Ishikawa (cell line): ENCODE data around the gene CACNA1C.

ENCODE experiments used
- CEBPB ChIP-seq: IDR thresholded peaks from 2 replicates; pipeline ENCODE4 v1.6.1; 2012
- CREB1 ChIP-seq: IDR thresholded peaks from 2 replicates; pipeline ENCODE4 v1.6.1; 2012; ENCODE audit warnings: low read depth
- EGR1 ChIP-seq: IDR thresholded peaks from 2 replicates; pipeline ENCODE4 v1.6.1; 2012
- EP300 ChIP-seq: IDR thresholded peaks from 2 replicates; pipeline ENCODE4 v1.6.1; 2012; ENCODE audit warnings: borderline replicate concordance
- FOXM1 ChIP-seq: IDR thresholded peaks from 2 replicates; pipeline ENCODE4 v1.6.1; 2012; ENCODE audit warnings: low read depth, borderline replicate concordance
- MAX ChIP-seq: IDR thresholded peaks from 2 replicates; pipeline ENCODE4 v1.6.1; 2012
- NFIC ChIP-seq: IDR thresholded peaks from 2 replicates; pipeline ENCODE4 v1.6.1; 2012
- RAD21 ChIP-seq: IDR thresholded peaks from 2 replicates; pipeline ENCODE4 v1.6.1; 2012; ENCODE audit warnings: low read depth
- REST ChIP-seq: IDR thresholded peaks from 2 replicates; pipeline ENCODE4 v1.6.1; 2012; ENCODE audit warnings: low read depth, mild to moderate bottlenecking
- TAF1 ChIP-seq: IDR thresholded peaks from 2 replicates; pipeline ENCODE4 v1.6.1; 2012; ENCODE audit warnings: low read depth, mild to moderate bottlenecking
- TCF12 ChIP-seq: IDR thresholded peaks from 2 replicates; pipeline ENCODE4 v1.6.1; 2012; ENCODE audit warnings: low read depth
- TEAD4 ChIP-seq: IDR thresholded peaks from 2 replicates; pipeline ENCODE4 v1.6.1; 2012
- USF1 ChIP-seq: IDR thresholded peaks from 2 replicates; pipeline ENCODE4 v1.6.1; 2012
- YY1 ChIP-seq: IDR thresholded peaks from 2 replicates; pipeline ENCODE4 v1.6.1; 2012; ENCODE audit warnings: low read depth
- ZBTB7A ChIP-seq: IDR thresholded peaks from 2 replicates; pipeline ENCODE4 v1.6.1; 2012; ENCODE audit warnings: low read depth

Gene CACNA1C

GRCh38 chr12:2463719-2464118 lies 410.9 kb downstream of the CACNA1C start:
- TF ChIP-seq REST: no peak
- no peak for TF ChIP-seq CREB1

- TF ChIP-seq NFIC (no peak), TCF12 (no peak), EGR1 (no peak), USF1 (no peak), MAX (no peak), TEAD4 (no peak)
Observed at GRCh38 chr12:2465681-2466080, 412.9 kb downstream of the CACNA1C start.

DNA sequence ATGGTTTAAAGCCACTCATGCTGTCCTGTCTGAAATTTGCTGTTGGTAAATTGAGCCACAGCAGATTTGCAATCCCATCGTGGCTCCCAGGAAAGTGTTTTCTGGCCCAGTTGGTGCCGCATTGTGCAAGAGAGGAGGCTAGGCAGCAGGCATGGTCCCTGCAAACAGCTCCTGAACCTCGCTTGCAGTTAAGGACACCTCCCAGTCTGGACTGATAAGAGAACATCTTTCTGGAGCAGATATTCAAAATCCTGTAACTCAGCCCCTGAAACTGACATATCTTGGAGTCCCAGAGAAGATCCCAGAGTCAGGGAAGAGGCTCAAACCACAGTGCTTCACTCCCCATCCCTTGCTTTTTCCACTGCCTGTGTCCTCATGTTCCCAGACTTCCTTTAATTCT lies 413.4 kb downstream of the CACNA1C start:
- TF ChIP-seq CREB1 (no peak), TEAD4 (no peak), USF1 (no peak), NFIC (no peak), CEBPB (no peak), MAX (no peak), EGR1 (no peak), TCF12 (no peak), YY1 (no peak), TAF1 (no peak), ZBTB7A (no peak)

GRCh38 chr12:2467447-2468195 lies 414.8 kb downstream of the CACNA1C start:
- TF ChIP-seq NFIC (no peak), REST (no peak), ZBTB7A (no peak), TAF1 (no peak), CEBPB (no peak), TCF12 (no peak), EGR1 (no peak), YY1 (no peak), FOXM1 (no peak), RAD21 (no peak), TEAD4 (no peak)

DNA sequence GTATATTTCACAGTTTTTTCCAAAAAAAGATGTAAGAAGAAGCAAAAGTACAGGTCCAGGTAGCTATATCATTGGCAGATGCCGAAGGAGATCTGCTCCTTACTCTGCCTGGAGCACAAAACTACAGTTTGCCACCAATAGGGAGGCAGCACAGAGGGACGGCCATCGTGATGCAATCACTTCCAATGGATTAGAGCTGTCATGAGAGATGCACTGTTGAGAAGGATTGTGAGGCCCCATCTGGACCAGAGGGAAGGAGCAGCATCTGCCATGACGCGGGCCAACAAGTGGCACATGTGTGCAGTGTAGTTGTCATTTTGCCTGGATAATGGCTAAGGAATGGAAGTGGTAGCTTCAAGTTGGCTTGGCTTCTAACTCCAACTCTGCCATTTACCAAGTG lies 423.2 kb downstream of the CACNA1C start:
- TF ChIP-seq FOXM1 (no peak), CEBPB (no peak), USF1 (no peak), MAX (no peak), RAD21 (no peak), TCF12 (no peak), EGR1 (no peak), EP300 (no peak), ZBTB7A (no peak), TEAD4 (no peak), TAF1 (no peak), CREB1 (no peak)
